ENCODE results near the gene DAPK1. TPM values are rescaled to one million over a fixed set of nuclear protein-coding genes. Genes with fewer than 3 reads are reported as not detected.

The DAPK1 gene
- total and polyA plus RNA-seq, 2 donors: 28.1 to 35.5 TPM

GRCh38 chr9:87615136-87615535 is 117.5 kb downstream of the DAPK1 start:
- Histone ChIP-seq H3K27ac (ENCODE audit: low read depth in 1 of 2, low read length in 1 of 2) (no peak overlapping the region), H3K4me1 (ENCODE audit: control insufficient read depth in 2 of 2, insufficient read depth in 2 of 2, low read length in 2 of 2) (peaks cover 12 to 50% of the 10 kb centered on the region in 2 donors), H3K27me3 (ENCODE audit: control insufficient read depth in 2 of 2, insufficient read depth in 1 of 2, low read length in 1 of 2) (no peaks in the 10 kb centered on the region), H3K9me3 (ENCODE audit: control insufficient read depth in 2 of 2, insufficient read depth in 1 of 2, low read length in 1 of 2) (no peaks in the 10 kb centered on the region), H3K36me3 (ENCODE audit: control insufficient read depth in 2 of 2, insufficient read depth in 2 of 2, low read length in 1 of 2) (peaks cover 42 to 83% of the 10 kb centered on the region in 2 donors), H3K4me3 (ENCODE audit: low read length in 2 of 2) (no peak overlapping the region)
- 96% methylated on average over 6 of the region's 6 CpGs for WGBS
- no peak for DNase-seq (ENCODE audit: low read depth in 6 of 9, low spot score in 9 of 9)

DNA sequence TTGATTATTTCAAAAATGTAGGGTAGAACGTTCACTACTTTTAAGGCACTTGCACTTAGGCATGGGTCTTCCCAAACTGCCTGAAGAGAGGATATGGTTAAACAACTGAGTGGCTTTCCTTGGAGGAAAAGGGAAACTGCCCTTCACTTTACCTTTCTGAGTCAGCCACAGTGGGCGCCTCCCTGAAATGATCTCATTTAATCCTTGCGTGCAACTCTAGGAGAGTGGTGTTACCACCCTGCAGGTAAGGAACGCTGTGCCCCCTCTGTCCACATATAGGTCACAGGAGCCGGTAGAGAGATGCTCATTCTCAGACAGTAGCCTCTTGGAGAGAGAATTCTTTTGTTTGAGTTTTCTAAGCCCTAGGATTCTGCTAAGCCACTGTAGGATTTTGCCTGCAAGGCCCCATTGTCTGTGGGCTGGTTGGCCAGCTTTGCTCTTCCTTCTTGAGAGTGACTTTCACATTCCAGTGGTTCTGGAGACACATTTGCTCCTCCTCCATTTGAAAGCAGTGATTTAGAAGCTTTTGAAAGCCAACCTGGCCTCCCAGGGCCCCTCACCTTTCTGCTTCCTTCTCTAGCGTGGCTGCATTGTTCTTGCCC is 118.0 kb downstream of the DAPK1 start:
- Histone ChIP-seq H3K9me3 (ENCODE audit: control insufficient read depth in 2 of 2, insufficient read depth in 1 of 2, low read length in 1 of 2) (no peaks in the 10 kb centered on the region), H3K36me3 (ENCODE audit: control insufficient read depth in 2 of 2, insufficient read depth in 2 of 2, low read length in 1 of 2) (peaks cover 41 to 81% of the 10 kb centered on the region in 2 donors), H3K4me1 (ENCODE audit: control insufficient read depth in 2 of 2, insufficient read depth in 2 of 2, low read length in 2 of 2) (peaks cover 12 to 45% of the 10 kb centered on the region in 2 donors), H3K27ac (ENCODE audit: low read depth in 1 of 2, low read length in 1 of 2) (no peak overlapping the region), H3K4me3 (ENCODE audit: low read length in 2 of 2) (no peak overlapping the region), H3K27me3 (ENCODE audit: control insufficient read depth in 2 of 2, insufficient read depth in 1 of 2, low read length in 1 of 2) (no peaks in the 10 kb centered on the region)
- 97% methylated on average over 6 of the region's 6 CpGs for WGBS
- no peak for DNase-seq (ENCODE audit: low read depth in 6 of 9, low spot score in 9 of 9)

- no peaks in the 10 kb centered on the region for H3K9me3 ChIP-seq (ENCODE audit: control insufficient read depth in 2 of 2, insufficient read depth in 1 of 2, low read length in 1 of 2)
- H3K27me3 ChIP-seq (ENCODE audit: control insufficient read depth in 2 of 2, insufficient read depth in 1 of 2, low read length in 1 of 2): no peaks in the 10 kb centered on the region
- H3K36me3 ChIP-seq (ENCODE audit: control insufficient read depth in 2 of 2, insufficient read depth in 2 of 2, low read length in 1 of 2): peaks cover 53 to 89% of the 10 kb centered on the region in 2 donors
- peaks cover 4 to 27% of the 10 kb centered on the region in 2 donors for H3K4me1 ChIP-seq (ENCODE audit: control insufficient read depth in 2 of 2, insufficient read depth in 2 of 2, low read length in 2 of 2)
- no peak overlapping the region for H3K27ac ChIP-seq (ENCODE audit: low read depth in 1 of 2, low read length in 1 of 2)
- WGBS: 96% methylated on average over 2 of the region's 2 CpGs
- DNase-seq (ENCODE audit: low read depth in 6 of 9, low spot score in 9 of 9): no peak
- H3K4me3 ChIP-seq (ENCODE audit: low read length in 2 of 2): no peak overlapping the region
Observed at GRCh38 chr9:87618226-87618625, 120.6 kb downstream of the DAPK1 start.

- H3K4me3 ChIP-seq (ENCODE audit: low read length in 2 of 2): no peak overlapping the region
- no peak for DNase-seq (ENCODE audit: low read depth in 6 of 9, low spot score in 9 of 9)
- peaks cover 0 to under 1% of the 10 kb centered on the region in 2 donors for H3K9me3 ChIP-seq (ENCODE audit: control insufficient read depth in 2 of 2, insufficient read depth in 1 of 2, low read length in 1 of 2)
- 84% methylated on average over 3 of the region's 3 CpGs for WGBS
- H3K36me3 ChIP-seq (ENCODE audit: control insufficient read depth in 2 of 2, insufficient read depth in 2 of 2, low read length in 1 of 2): peaks cover 59 to 95% of the 10 kb centered on the region in 2 donors
- H3K27ac ChIP-seq (ENCODE audit: low read depth in 1 of 2, low read length in 1 of 2): no peak overlapping the region
- H3K27me3 ChIP-seq (ENCODE audit: control insufficient read depth in 2 of 2, insufficient read depth in 1 of 2, low read length in 1 of 2): no peaks in the 10 kb centered on the region
- peaks cover under 1 to 20% of the 10 kb centered on the region in 2 donors for H3K4me1 ChIP-seq (ENCODE audit: control insufficient read depth in 2 of 2, insufficient read depth in 2 of 2, low read length in 2 of 2)
Observed at GRCh38 chr9:87618931-87619330, 121.3 kb downstream of the DAPK1 start.

DNA sequence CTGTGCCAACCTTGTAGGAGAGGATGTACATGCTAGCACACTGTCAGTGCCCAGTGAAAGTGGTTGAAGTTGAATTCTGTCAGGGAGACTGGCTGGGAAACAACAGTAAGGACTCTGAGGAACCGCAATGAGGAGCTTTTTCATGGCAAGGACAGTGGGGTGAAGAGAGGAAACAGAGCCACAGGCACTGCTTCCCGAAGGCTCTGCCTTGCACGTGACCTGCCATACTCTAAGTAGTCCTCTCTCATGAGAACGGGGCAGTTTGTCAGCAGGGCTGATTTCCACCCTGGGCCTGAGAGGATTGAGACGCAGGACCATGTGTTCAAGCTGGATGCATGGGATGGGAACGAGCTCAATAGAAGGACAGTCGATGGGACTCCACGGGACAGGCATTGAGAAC is 121.7 kb downstream of the DAPK1 start:
- Histone ChIP-seq H3K4me3 (ENCODE audit: low read length in 2 of 2) (no peak overlapping the region), H3K9me3 (ENCODE audit: control insufficient read depth in 2 of 2, insufficient read depth in 1 of 2, low read length in 1 of 2) (peaks cover 2 to 5% of the 10 kb centered on the region in 2 donors), H3K4me1 (ENCODE audit: control insufficient read depth in 2 of 2, insufficient read depth in 2 of 2, low read length in 2 of 2) (peaks cover 0 to 17% of the 10 kb centered on the region in 2 donors), H3K27ac (ENCODE audit: low read depth in 1 of 2, low read length in 1 of 2) (no peak overlapping the region), H3K27me3 (ENCODE audit: control insufficient read depth in 2 of 2, insufficient read depth in 1 of 2, low read length in 1 of 2) (no peaks in the 10 kb centered on the region), H3K36me3 (ENCODE audit: control insufficient read depth in 2 of 2, insufficient read depth in 2 of 2, low read length in 1 of 2) (peaks cover 63 to 95% of the 10 kb centered on the region in 2 donors)
- 98% methylated on average over 8 of the region's 8 CpGs for WGBS
- DNase-seq (ENCODE audit: low read depth in 6 of 9, low spot score in 9 of 9): no peak

DNA sequence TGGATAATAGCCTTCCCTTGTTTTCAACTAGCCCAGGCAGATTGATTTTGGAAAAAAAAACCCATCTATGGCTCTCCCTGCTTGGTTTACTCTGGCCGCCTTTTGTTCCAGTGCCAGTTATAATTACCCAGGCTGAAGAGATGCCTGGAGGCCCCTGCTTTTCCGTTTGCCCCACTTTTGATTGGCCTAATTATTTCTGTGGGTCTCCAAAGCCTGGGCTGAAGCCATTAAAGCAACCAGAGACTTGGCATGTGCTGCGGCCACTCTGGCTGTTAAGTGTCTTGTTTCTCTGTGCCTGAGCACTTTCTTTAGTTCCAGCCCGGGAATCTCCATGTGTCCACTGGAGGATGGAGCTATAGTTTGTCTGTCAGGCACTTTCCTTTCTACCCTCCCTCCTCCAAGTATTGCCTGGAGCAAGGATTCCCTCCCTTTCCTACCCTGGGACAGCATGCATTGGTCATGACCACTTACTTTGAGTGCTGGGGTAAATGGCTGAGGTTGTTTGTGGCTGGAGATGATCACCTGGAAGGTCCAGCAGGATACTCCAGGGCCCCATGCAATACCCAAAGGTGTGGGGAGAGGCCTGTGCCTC is 123.2 kb downstream of the DAPK1 start:
- Histone ChIP-seq H3K27me3 (ENCODE audit: control insufficient read depth in 2 of 2, insufficient read depth in 1 of 2, low read length in 1 of 2) (no peaks in the 10 kb centered on the region), H3K36me3 (ENCODE audit: control insufficient read depth in 2 of 2, insufficient read depth in 2 of 2, low read length in 1 of 2) (peaks cover 66 to 91% of the 10 kb centered on the region in 2 donors), H3K4me3 (ENCODE audit: low read length in 2 of 2) (no peak overlapping the region), H3K27ac (ENCODE audit: low read depth in 1 of 2, low read length in 1 of 2) (no peak overlapping the region), H3K4me1 (ENCODE audit: control insufficient read depth in 2 of 2, insufficient read depth in 2 of 2, low read length in 2 of 2) (peaks cover 0 to 3% of the 10 kb centered on the region in 2 donors), H3K9me3 (ENCODE audit: control insufficient read depth in 2 of 2, insufficient read depth in 1 of 2, low read length in 1 of 2) (peaks cover 2 to 7% of the 10 kb centered on the region in 2 donors)
- no peak for DNase-seq (ENCODE audit: low read depth in 6 of 9, low spot score in 9 of 9)
- WGBS: 96% methylated on average over 4 of the region's 4 CpGs

DNA sequence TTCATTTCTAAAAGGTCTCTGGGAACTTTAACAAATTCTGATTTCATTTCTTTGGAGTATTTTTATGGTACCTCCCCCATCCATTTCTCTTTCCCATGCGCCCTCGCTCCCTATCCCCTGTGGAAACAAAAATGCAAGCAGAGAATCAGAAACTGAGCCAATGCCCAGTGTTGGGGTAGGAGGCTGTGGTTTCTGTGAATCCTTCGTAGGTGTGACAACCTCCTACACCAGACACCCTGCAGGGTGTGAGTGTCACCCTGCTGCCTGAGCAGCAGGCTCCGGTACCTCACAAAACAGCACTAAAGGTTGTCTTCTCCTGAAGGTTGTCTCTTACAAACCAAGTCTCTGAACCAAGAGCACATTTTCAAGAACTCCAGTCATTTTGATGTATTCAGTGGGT is 124.4 kb downstream of the DAPK1 start:
- H3K4me3 ChIP-seq (ENCODE audit: low read length in 2 of 2): no peak overlapping the region
- H3K27me3 ChIP-seq (ENCODE audit: control insufficient read depth in 2 of 2, insufficient read depth in 1 of 2, low read length in 1 of 2): no peaks in the 10 kb centered on the region
- H3K4me1 ChIP-seq (ENCODE audit: control insufficient read depth in 2 of 2, insufficient read depth in 2 of 2, low read length in 2 of 2): peaks cover 0 to 5% of the 10 kb centered on the region in 2 donors
- peaks cover 2 to 7% of the 10 kb centered on the region in 2 donors for H3K9me3 ChIP-seq (ENCODE audit: control insufficient read depth in 2 of 2, insufficient read depth in 1 of 2, low read length in 1 of 2)
- no peak overlapping the region for H3K27ac ChIP-seq (ENCODE audit: low read depth in 1 of 2, low read length in 1 of 2)
- DNase-seq (ENCODE audit: low read depth in 6 of 9, low spot score in 9 of 9): no peak
- 89% methylated on average over 4 of the region's 4 CpGs for WGBS
- H3K36me3 ChIP-seq (ENCODE audit: control insufficient read depth in 2 of 2, insufficient read depth in 2 of 2, low read length in 1 of 2): peaks cover 55 to 81% of the 10 kb centered on the region in 2 donors

DNA sequence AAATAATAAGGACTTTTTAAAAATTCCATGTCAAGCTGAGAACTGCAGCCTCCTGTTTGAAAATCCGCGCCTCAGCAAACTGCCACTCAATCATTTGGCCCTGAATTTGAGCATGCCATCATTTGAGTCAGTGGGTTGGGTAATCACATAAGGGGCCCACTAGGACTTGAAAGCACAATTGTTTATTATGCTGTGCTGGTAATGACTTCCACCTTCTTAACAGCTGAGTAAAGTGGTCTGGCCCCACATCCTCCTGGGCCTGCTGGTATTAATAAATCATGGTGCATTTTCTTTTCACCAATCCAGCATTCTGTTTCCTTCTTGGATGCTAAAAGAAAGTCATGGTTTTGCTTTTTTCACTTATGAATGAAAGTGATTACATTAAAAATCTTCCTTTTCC is 125.3 kb downstream of the DAPK1 start:
- DNase-seq (ENCODE audit: low read depth in 6 of 9, low spot score in 9 of 9): no peak
- Histone ChIP-seq H3K27me3 (ENCODE audit: control insufficient read depth in 2 of 2, insufficient read depth in 1 of 2, low read length in 1 of 2) (no peaks in the 10 kb centered on the region), H3K4me1 (ENCODE audit: control insufficient read depth in 2 of 2, insufficient read depth in 2 of 2, low read length in 2 of 2) (peaks cover 0 to 9% of the 10 kb centered on the region in 2 donors), H3K36me3 (ENCODE audit: control insufficient read depth in 2 of 2, insufficient read depth in 2 of 2, low read length in 1 of 2) (peaks cover 54 to 79% of the 10 kb centered on the region in 2 donors), H3K9me3 (ENCODE audit: control insufficient read depth in 2 of 2, insufficient read depth in 1 of 2, low read length in 1 of 2) (peaks cover 2 to 7% of the 10 kb centered on the region in 2 donors), H3K27ac (ENCODE audit: low read depth in 1 of 2, low read length in 1 of 2) (no peak overlapping the region), H3K4me3 (ENCODE audit: low read length in 2 of 2) (no peak overlapping the region)
- 96% methylated on average over 2 of the region's 2 CpGs for WGBS

- Histone ChIP-seq H3K27me3 (ENCODE audit: control insufficient read depth in 2 of 2, insufficient read depth in 1 of 2, low read length in 1 of 2) (no peaks in the 10 kb centered on the region), H3K4me1 (ENCODE audit: control insufficient read depth in 2 of 2, insufficient read depth in 2 of 2, low read length in 2 of 2) (peaks cover 0 to 6% of the 10 kb centered on the region in 2 donors), H3K9me3 (ENCODE audit: control insufficient read depth in 2 of 2, insufficient read depth in 1 of 2, low read length in 1 of 2) (peaks cover 2 to 10% of the 10 kb centered on the region in 2 donors), H3K36me3 (ENCODE audit: control insufficient read depth in 2 of 2, insufficient read depth in 2 of 2, low read length in 1 of 2) (peaks cover 37 to 61% of the 10 kb centered on the region in 2 donors), H3K4me3 (ENCODE audit: low read length in 2 of 2) (no peak overlapping the region), H3K27ac (ENCODE audit: low read depth in 1 of 2, low read length in 1 of 2) (no peak overlapping the region)
- WGBS: 97% methylated on average over 6 of the region's 6 CpGs
- DNase-seq (ENCODE audit: low read depth in 6 of 9, low spot score in 9 of 9): no peak
Observed at GRCh38 chr9:87628346-87628745, 130.7 kb downstream of the DAPK1 start.

All from thymus (tissue), 11 donors.